Astrocyte (in vitro differentiated cells and primary cell): Measurements from ENCODE around the gene LDHD. TPM values are rescaled to one million over a fixed set of nuclear protein-coding genes. Genes with fewer than 3 reads are reported as not detected.

Experiments
- DNase-seq: peaks from one replicate; pipeline ENCODE4 v3.0.0-alpha.2; 2010; ENCODE audit warnings: low read depth
- FAIRE-seq: peaks from 2 replicates; lab custom pipeline; 2011; peaks lifted over from hg19 to GRCh38; lab: Jason Lieb, UNC
- H2AFZ ChIP-seq: 2 replicates; pipeline ENCODE4 v1.6.0; 2012; ENCODE audit warnings: low read depth, low read length, inconsistent platforms
- H3K27ac ChIP-seq: 2 replicates; pipeline ENCODE4 v1.5.1; 2011; ENCODE audit warnings: low read depth, low read length, inconsistent platforms
- H3K27me3 ChIP-seq: 2 replicates; pipeline ENCODE4 v1.6.0; 2011; ENCODE audit warnings: low read length, inconsistent platforms; ENCODE audit not compliant: insufficient read depth
- H3K36me3 ChIP-seq: 2 replicates; pipeline ENCODE4 v1.5.1; 2011; ENCODE audit warnings: low read length, inconsistent platforms; ENCODE audit not compliant: insufficient read depth
- H3K4me1 ChIP-seq: 2 replicates; pipeline ENCODE4 v1.5.1; 2011; ENCODE audit warnings: low read length, inconsistent platforms; ENCODE audit not compliant: insufficient read depth
- H3K4me2 ChIP-seq: 2 replicates; pipeline ENCODE4 v1.6.0; 2012; ENCODE audit warnings: low read length, inconsistent platforms
- H3K4me3 ChIP-seq: 2 replicates; pipeline ENCODE4 v1.5.1; 2011; ENCODE audit warnings: low read depth, mild to moderate bottlenecking, low read length, inconsistent platforms; ENCODE audit not compliant: insufficient read depth
- H3K79me2 ChIP-seq: 2 replicates; pipeline ENCODE4 v1.6.0; 2012; ENCODE audit warnings: mild to moderate bottlenecking, low read length, inconsistent platforms; ENCODE audit not compliant: insufficient read depth
- H3K9ac ChIP-seq: 2 replicates; pipeline ENCODE4 v1.6.0; 2012; ENCODE audit warnings: mild to moderate bottlenecking, low read length, inconsistent platforms
- H3K9me3 ChIP-seq: 2 replicates; pipeline ENCODE4 v1.5.1; 2012; ENCODE audit warnings: low read depth, mild to moderate bottlenecking, low read length, inconsistent platforms; ENCODE audit not compliant: insufficient read depth
- H4K20me1 ChIP-seq: 2 replicates; pipeline ENCODE4 v1.6.0; 2012; ENCODE audit warnings: low read length, inconsistent platforms; ENCODE audit not compliant: insufficient read depth
- H3K27ac Mint-ChIP-seq: one replicate; pipeline ENCODE4 v1.8.0; 2021; ENCODE audit warnings: mild to moderate bottlenecking, mixed read lengths; ENCODE audit not compliant: unreplicated experiment
- H3K27me3 Mint-ChIP-seq: one replicate; pipeline ENCODE4 v1.8.0; 2021; ENCODE audit warnings: low read depth, mixed read lengths; ENCODE audit not compliant: unreplicated experiment
- H3K36me3 Mint-ChIP-seq: one replicate; pipeline ENCODE4 v1.8.0; 2021; ENCODE audit warnings: low read depth, mixed read lengths; ENCODE audit not compliant: unreplicated experiment
- H3K4me1 Mint-ChIP-seq: one replicate; pipeline ENCODE4 v1.8.0; 2021; ENCODE audit warnings: low read depth, mixed read lengths; ENCODE audit not compliant: unreplicated experiment
- H3K4me3 Mint-ChIP-seq: one replicate; pipeline ENCODE4 v1.8.0; 2021; ENCODE audit warnings: mild to moderate bottlenecking, moderate library complexity, mixed read lengths; ENCODE audit not compliant: unreplicated experiment
- H3K9me3 Mint-ChIP-seq: one replicate; pipeline ENCODE4 v1.8.0; 2021; ENCODE audit warnings: mild to moderate bottlenecking, mixed read lengths; ENCODE audit not compliant: unreplicated experiment
- EZH2 ChIP-seq: IDR thresholded peaks from 2 replicates; pipeline ENCODE4 v1.6.1; 2012; ENCODE audit warnings: mild to moderate bottlenecking, low read length, inconsistent platforms; ENCODE audit not compliant: insufficient read depth
- total RNA-seq: library from RNA; stranded (reverse); gene quantifications from 2 replicates; pipeline ENCODE4 v1.2.1, GENCODE V29; 2021
- TF ChIP-seq, protein P1 (sequence below): IDR thresholded peaks from 2 replicates; pipeline ENCODE4 v1.5.1; 2011; ENCODE audit warnings: low read depth, mild to moderate bottlenecking, inconsistent platforms, low read length, moderate library complexity; ENCODE audit not compliant: insufficient read depth

Gene LDHD
- total RNA-seq, 1 donor from 2014 or later, result not detected

DNA sequence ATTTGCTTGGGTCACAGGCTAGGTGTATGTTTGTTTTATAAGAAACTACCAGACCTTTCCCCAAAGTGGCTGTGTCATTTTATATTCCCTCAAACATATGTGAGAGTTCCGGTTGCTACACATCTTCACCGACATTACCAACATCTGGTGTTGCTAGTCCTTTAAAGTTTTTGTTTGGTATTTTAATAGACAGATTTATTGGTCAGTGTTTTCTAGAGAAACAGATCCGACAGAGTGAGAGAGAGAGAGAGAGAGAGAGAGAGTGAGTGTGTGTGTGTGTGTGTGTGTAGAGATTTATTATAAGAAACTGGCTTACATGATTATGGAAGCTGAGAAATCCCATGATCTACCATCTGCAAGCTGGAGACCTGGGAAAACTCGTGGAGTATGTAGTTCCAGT is 31.0 kb downstream of the LDHD start:
- no peak for TF ChIP-seq EZH2
- TF ChIP-seq, protein P1, sequence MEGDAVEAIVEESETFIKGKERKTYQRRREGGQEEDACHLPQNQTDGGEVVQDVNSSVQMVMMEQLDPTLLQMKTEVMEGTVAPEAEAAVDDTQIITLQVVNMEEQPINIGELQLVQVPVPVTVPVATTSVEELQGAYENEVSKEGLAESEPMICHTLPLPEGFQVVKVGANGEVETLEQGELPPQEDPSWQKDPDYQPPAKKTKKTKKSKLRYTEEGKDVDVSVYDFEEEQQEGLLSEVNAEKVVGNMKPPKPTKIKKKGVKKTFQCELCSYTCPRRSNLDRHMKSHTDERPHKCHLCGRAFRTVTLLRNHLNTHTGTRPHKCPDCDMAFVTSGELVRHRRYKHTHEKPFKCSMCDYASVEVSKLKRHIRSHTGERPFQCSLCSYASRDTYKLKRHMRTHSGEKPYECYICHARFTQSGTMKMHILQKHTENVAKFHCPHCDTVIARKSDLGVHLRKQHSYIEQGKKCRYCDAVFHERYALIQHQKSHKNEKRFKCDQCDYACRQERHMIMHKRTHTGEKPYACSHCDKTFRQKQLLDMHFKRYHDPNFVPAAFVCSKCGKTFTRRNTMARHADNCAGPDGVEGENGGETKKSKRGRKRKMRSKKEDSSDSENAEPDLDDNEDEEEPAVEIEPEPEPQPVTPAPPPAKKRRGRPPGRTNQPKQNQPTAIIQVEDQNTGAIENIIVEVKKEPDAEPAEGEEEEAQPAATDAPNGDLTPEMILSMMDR, result no peak
- Mint-ChIP-seq H3K4me3 (no peak overlapping the region), H3K27me3 (no peaks in the 10 kb centered on the region), H3K4me1 (peaks cover 29% of the 10 kb centered on the region), H3K36me3 (no peaks in the 10 kb centered on the region), H3K9me3 (no peaks in the 10 kb centered on the region), H3K27ac (no peak overlapping the region)
- Histone ChIP-seq H3K79me2 (peaks cover 77% of the 10 kb centered on the region), H3K9ac (no peak overlapping the region), H3K4me1 (peaks cover 5% of the 10 kb centered on the region), H3K4me2 (no peak overlapping the region), H3K27me3 (no peaks in the 10 kb centered on the region), H2AFZ (no peak overlapping the region), H3K9me3 (no peaks in the 10 kb centered on the region), H3K36me3 (no peaks in the 10 kb centered on the region), H4K20me1 (peaks cover 89% of the 10 kb centered on the region), H3K27ac (no peak overlapping the region), H3K4me3 (no peak overlapping the region)
- FAIRE-seq (no peak), DNase-seq (no peak)

DNA sequence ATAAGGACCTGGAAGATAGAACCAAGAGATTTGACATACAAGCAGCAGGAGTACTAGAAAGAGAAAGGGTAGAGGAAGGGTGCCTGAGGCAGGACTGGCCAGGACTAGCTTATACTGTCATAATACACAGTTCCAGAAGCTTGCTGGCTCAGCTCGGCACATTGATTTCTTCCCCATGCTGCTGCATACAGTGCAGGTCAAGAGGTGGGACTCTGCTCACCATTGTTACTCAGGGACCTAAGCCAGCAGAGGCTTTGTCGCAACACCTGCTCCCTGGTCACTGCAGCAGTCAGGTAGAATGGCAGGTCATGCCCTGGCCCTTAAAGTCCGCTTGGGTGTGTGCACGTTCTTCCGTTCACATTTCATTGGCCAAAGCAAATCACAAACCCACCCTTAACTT is 32.8 kb downstream of the LDHD start:
- no peak overlapping the region for H3K4me2 ChIP-seq
- H3K36me3 Mint-ChIP-seq, result peaks cover 2% of the 10 kb centered on the region

More for the DNA sequence above, 32.8 kb downstream of the LDHD start:
- DNase-seq, result no peak
- H3K27me3 Mint-ChIP-seq, result no peaks in the 10 kb centered on the region
- no peak for FAIRE-seq
- H3K4me3 ChIP-seq, result no peak overlapping the region
- no peak overlapping the region for H3K9ac ChIP-seq
- peaks cover 69% of the 10 kb centered on the region for H3K79me2 ChIP-seq
- H3K27ac Mint-ChIP-seq, result no peak overlapping the region
- no peak overlapping the region for H3K27ac ChIP-seq
- H3K4me1 Mint-ChIP-seq, result peaks cover 38% of the 10 kb centered on the region
- H4K20me1 ChIP-seq, result peaks cover 91% of the 10 kb centered on the region
- TF ChIP-seq EZH2, result no peak
- TF ChIP-seq, protein P1, result no peak
- H3K36me3 ChIP-seq, result no peaks in the 10 kb centered on the region
- H3K4me3 Mint-ChIP-seq, result no peak overlapping the region
- H2AFZ ChIP-seq, result no peak overlapping the region
- H3K9me3 ChIP-seq, result no peaks in the 10 kb centered on the region
- peaks cover 8% of the 10 kb centered on the region for H3K4me1 ChIP-seq
- no peaks in the 10 kb centered on the region for H3K9me3 Mint-ChIP-seq
- no peaks in the 10 kb centered on the region for H3K27me3 ChIP-seq
